Stimulated activated CD4-positive, alpha-beta T cell treated with anti-CD3 and anti-CD28 coated beads, Interleukin-12 subunit alpha, Interleukin-12 subunit beta, amount 100 ng/mL, for 4 hours (primary cell): ENCODE data around the gene APCDD1L.
"Not testable (repeated sequence)": the region's sequence is repeated elsewhere in the genome, so short reads cannot be mapped to it uniquely, and the experiment has no call there.

ENCODE experiments used
- DNase-seq: peaks from one replicate; pipeline ENCODE4 v3.0.0-alpha.2; 2020

Gene APCDD1L

DNA sequence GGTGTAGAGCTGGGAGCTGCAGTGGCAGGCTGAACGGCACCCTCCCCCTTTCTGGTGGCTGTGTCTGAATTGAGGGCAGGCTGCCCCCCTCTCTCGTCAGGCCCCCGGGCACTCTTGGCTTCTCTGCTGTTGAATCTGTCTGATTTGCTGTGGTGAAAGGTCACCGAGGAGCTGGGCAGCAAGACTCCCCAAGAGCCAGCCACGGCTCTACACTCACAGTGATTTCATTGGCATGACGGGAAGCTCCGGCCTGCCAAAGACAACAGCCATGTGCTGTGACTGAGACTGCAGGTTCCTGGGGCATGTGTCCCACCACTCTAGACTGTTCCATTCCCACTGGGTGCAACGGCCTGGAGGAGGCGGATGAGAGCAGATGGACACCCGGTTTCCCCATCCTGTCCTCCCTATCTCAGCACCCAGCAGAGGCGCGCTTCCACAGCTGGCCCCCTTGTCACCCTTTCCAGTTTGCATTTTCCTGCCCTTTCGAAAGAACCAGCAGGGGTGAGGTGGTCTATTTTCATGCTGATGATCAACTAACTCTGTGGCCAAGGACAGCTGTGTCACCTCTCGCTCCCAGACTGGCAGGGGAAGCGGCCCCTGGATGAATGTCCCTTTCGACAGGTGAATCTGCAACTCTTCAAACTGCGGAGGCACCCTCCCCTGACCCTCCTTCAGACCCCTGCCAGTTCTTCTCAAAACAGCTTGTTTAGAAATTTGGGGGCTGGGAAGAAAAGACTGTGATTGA is 2.2 kb downstream of the APCDD1L start:
- DNase-seq: no peak

DNA sequence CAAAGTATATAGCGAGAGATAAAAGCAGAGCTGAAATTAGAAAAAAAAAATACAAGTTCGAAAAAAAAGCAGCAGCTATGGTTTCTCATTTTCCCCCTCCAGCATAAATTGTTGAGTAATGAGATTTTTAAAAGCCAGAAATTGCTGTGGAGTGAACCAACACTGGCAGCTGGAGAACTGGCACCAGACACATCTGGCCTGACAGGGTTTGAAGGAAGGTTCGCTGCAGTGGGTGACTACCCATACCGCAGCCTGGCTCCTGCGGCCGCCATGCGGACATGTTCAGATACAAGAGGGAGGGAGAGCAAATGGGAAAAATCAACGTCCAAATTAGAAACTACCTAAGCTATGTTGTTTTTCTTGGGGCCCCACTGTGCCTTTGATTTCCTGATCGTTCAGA is 3.3 kb downstream of the APCDD1L start:
- DNase-seq: no peak

- no peak for DNase-seq
These were observed 3.8 kb downstream of the APCDD1L start for GRCh38 chr20:58511364-58511763.

- DNase-seq: no peak
These were observed 4.3 kb downstream of the APCDD1L start for GRCh38 chr20:58510921-58511320.

DNA sequence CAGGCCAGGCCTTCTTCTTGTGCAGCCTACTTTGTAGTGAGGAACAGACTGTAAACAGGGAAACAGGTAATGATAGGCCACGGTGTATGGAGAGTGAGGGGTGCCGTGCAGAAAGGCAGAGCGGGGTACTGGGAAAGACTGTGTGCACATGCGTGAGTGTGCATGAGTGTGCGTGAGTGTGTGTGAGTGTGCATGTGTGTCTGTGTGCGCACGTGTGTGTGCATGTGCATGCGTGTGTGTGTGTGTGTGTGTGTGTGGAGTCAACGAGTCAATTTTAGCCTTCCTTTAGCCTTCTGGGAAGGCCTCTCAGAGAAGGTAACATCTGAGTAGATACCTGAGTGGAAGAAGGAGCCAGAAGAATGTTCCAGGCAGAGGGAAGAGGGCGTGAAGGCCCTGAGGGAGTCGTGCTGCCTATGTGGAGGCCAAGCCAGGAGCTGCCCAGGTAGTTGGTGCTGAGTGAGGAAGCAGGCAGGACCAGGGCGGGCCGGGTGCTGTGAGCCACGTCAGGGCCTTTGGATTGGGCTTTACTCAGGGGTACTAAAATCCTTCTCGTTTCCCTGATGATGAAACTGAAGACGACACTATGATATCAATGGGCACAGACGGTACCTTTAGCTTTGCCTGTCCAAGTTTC is 6.3 kb downstream of the APCDD1L start:
- no peak for DNase-seq

DNA sequence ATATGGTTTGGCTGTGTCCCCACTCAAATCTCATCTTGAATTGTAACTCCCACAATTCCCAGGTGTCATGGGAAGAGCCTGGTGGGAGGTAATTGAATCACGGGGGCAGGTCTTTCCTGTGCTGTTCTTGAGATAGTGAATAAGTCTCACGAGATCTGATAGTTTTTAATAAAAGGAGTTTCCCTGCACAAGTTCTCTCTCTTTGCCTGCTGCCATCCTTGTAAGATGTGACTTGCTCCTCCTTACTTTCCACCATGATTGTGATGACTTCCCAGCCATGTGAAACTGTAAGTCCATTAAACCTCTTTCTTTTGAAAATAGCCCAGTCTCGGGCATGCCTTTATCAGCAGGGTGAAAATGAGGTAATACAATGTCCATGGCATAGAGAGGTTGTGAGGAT is 8.2 kb downstream of the APCDD1L start:
- not testable (repeated sequence) for DNase-seq

GRCh38 chr20:58504566-58504965 is 10.6 kb downstream of the APCDD1L start:
- DNase-seq: no peak

DNA sequence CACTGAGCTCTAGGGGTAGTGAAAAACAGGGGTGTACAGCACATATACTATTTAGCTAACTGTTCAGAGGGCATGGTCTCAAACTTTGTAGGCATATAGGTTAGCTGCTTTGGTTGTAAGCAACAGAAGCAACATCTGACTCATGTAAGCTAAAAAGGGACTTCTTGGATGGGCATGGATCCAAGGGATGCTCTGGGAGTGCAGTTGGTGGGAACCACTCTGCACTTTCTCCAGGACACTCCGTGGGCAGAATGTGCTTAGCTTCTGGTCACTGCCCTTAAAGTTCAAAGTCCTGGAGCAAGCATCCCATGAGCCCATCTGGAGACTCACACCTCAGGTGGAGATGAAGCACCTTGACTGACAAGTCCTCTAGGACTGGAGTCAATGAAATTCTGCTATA is 11.5 kb downstream of the APCDD1L start:
- no peak for DNase-seq

DNA sequence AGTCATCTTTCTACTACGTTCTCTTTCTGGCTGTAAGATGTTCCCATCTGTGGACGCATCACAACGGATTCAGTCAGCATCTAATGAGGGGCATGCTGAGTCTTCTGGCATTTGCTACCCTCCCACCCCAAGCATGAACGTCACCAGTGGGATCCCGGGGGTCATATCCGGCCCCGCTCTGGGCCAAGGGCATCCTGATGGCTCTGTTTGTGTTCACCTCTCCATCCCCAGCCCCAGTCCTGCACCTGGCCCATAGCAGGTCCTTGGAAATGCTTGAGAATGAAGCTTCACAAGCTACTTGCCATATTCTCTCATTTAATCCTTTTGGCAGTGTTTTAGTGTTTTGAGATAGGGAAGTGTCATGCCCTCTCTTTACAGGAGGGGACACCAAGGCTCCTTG is 14.9 kb downstream of the APCDD1L start:
- DNase-seq: no peak

GRCh38 chr20:58498470-58499068 is 16.6 kb downstream of the APCDD1L start:
- DNase-seq: no peak

DNA sequence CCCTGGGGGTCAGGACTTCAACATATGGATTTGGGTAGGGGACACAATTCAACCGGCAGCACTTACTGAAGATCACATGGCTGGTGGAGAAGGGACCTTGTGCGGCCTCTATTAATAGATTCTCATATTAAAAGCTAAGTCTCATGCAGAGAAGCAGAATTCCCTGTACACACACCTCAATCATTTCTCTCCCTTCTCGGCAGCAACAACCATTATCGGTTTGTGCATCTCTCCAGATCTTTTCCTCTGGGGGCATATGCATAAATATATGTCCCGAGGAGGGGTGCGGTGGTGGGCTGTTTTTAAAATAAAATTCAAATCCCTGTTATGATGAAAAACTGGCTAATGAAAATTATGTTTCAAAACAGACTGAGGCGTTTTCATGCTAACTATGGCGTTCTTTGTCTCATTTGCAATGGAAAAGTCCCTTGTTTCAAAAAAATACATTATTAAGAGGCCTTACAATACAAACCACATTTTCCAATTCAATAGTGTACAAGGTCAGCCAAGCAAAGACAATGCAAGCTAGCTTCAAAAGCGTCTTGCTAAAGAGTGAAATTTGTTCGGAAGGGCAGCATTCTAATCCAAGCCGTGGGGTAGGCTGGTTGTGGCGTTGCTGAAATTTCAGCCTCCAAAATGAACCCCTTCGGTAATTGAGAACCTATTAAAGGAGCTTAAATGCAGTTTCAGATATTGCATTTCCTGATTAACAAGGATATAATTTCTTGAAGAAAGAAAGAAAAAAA is 17.3 kb downstream of the APCDD1L start:
- DNase-seq: no peak

GRCh38 chr20:58497076-58497641 is 18.0 kb downstream of the APCDD1L start:
- DNase-seq: no peak

DNA sequence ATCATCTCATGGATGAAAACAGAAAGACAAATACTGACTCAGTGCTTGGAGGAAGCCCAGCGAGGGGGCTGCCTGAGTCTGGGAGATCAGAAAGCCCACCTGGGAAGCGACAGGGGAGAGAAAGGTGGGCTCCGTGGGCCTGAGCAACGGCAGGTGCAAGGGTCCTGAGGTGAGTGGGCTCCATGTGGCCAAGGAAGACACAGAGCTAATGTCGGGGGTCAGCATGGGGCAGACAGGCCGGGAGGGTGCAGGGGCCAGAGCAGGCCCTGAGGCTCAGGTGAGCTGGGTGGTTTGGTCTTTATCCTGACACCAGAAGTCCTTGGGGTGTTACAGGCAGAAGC is 18.8 kb downstream of the APCDD1L start:
- no peak for DNase-seq

DNA sequence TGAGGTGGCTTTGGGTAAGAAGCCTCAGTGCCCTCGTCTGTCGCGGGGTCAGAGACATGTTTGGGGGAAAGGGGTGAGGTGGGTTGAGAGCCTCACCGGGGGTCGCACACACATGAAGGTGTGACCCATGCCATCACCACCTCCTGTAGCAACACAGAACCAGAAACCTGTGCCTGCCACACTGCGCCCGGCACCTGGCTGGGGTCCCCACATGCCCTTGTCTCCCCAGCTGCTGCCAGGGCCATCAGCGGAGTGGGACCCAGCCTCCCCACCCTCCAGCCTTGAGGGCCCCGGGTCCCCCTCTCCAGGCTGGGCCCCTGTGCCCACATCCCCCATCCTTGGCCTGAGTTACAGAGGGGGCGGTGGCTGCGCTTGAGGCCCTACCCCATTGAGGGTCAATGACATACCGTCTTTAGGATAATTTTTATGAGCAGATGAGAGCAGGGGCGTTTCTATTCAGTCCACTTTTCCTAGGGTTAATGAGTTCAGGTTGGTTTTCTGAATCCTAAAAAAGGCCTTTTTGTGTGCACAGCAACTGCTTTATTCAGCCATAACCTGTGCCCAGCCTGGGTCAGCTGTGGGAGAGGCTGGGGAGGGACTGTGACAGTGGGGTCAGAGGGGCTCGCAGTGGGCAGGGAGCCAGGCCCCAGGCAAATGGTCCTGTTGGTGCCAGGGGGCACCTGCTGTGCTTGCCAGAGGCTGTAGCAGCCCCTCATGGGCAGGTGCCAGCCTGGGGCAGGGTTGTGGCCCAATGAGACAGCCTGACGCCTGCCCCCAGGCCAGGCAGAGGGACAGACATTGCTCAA is 19.4 kb downstream of the APCDD1L start:
- DNase-seq: no peak

DNA sequence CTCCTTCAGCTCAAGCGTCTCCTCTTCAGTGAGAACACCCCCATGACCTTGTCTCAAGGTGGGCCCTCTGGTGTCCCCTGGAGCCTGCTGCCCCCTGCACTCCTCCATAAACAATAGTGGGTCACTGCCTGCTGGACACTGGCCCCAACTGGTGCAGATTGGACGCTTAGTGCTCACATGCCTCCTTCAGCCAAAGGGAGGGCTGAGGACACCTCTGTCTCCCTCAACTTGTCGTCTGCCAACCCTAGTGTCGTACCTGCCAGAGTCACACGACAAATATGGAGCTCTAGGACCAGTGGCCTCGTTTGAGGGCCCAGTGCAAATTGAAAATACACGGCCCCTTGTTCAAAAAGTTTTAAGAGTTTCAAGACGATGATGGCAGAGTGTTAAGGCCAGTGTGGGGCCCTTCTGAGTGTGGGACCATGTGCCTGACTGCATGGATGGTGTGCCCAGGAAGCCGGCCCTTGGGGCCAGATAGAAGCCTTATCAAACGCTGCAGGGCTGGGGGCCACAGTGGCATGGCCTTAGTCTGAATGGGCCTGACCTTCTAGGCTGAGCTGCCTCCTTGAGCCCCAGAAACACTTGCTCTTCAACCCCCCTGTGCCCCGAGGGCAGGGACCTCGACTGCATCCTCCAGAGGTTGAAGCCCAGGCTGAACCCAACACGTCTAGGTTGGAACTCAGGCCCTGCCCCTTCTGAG is 20.1 kb downstream of the APCDD1L start:
- no peak for DNase-seq

DNA sequence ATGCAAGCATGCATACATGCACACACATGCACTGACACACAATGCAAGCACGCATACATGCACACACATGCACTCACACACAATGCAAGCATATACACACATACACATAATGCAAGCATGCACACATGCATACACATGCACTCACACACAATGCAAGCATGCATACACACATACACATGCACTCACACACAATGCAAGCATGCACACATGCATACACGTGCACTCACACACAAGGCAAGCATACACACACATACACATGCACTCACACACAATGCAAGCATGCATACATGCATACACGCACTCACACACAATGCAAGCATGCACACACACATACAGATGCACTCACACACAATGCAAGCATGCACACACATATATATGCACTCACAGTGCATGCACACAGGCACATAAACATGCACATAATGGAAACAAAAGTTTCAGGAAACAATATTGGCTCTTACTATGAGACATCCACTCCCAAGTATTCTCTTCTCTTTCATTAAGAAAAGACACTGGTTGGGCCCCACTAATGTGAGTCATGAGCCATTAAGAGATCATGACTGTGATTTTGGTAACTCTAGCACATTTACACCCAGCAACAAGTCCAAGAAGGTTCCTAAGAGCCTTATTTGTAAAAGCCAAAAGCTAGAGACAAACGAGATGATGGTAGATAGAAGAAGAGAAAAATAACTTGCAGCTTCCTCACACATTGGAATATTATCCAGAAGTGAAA is 22.2 kb downstream of the APCDD1L start:
- DNase-seq: no peak

DNA sequence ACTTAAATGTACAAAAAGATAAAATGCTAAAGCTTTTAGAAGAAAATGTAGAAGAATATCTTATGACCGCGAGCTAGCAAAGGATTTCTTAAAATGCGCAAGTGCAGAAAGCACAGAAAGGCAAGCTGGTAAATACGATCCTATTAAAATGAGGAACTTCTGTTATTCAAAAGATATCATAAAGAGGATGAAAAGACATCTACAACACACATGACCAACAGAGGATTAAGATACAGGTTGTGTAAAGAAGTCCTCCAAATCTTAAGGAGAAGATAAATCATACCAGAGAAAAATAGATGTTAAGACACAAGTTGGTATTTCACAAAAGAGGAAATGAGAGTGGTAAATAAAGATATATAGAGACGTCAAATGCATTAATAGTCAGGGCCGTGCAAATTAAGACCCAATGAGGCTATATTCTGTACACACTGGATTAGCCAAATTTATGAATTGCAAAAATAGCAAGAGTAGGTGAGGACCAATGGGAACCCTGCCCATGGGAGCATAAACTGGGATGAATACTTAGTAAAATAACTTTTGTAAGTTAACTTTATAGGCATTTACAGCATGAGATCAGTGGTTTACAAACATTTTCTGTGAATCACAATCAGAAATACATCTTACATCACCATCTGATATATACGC is 23.0 kb downstream of the APCDD1L start:
- no peak for DNase-seq

- DNase-seq: no peak
These were observed 29.0 kb downstream of the APCDD1L start for GRCh38 chr20:58486207-58486606.

DNA sequence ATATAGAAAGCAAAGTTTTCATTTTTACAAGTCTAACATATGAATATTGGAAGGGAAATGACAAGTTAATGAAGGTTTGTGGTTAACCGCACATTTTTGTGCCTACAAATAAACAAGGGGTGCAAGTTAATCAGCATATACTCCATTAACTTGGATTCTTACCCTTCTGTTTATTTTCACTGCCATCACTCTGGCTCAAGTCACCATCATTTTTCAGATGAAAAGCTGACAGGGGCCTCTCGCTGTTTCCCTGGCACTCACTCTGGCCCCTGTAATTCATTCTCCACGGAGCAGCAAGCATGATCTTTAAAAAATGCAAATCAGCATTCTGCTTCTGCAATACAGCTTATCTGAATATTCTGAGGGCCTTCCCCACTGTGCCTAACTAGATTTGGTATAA is 29.8 kb downstream of the APCDD1L start:
- no peak for DNase-seq

DNA sequence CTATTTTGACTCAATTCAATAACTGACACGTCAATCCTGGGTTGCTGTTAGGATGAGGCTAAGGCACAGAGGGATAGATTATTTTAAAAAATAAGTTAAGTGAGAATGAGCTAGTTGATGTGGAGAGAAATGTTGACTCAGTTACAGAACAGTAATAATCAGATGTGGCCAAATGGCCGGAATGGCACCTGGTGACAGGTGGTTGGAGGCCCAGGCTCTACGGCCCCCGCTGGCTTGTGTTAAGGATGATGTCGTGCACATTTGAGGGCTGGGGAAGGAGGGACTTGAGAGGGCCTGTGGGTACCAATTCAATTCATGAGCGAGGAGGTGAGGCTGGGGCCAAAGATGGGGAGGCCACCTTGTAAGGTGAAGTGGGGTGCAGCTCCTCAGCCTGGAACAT is 31.7 kb downstream of the APCDD1L start:
- no peak for DNase-seq

DNA sequence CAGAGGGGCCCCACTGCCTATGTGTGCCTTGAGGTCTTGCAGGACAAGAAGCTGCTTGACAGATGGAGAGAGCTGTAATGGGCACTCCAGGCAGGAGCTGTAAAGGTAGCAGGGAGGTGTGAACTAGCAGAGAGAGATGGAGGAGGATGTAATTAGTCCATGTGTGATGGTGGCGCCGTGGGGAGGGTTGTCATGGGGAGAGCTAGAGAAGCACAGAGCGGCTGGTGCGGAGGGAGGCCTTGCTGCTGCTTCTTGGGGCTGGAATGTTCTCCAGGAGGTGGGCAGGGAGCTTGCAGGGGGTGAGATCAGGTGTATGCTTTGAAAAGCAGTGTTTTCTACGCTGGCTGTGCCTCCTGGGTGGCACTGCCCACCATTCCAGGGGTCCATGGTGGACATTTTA is 32.1 kb downstream of the APCDD1L start:
- no peak for DNase-seq
